Astrocyte (in vitro differentiated cells and primary cell): ENCODE data around the gene IPO13. TPM values are rescaled to one million over a fixed set of nuclear protein-coding genes. Genes with fewer than 3 reads are reported as not detected.

ENCODE experiments used
- DNase-seq: peaks from one replicate; pipeline ENCODE4 v3.0.0-alpha.2; 2010; ENCODE audit warnings: low read depth
- FAIRE-seq: peaks from 2 replicates; lab custom pipeline; 2011; peaks lifted over from hg19 to GRCh38; lab: Jason Lieb, UNC
- H2AFZ ChIP-seq: 2 replicates; pipeline ENCODE4 v1.6.0; 2012; ENCODE audit warnings: low read depth, low read length, inconsistent platforms
- H3K27ac ChIP-seq: 2 replicates; pipeline ENCODE4 v1.5.1; 2011; ENCODE audit warnings: low read depth, low read length, inconsistent platforms
- H3K27me3 ChIP-seq: 2 replicates; pipeline ENCODE4 v1.6.0; 2011; ENCODE audit warnings: low read length, inconsistent platforms; ENCODE audit not compliant: insufficient read depth
- H3K36me3 ChIP-seq: 2 replicates; pipeline ENCODE4 v1.5.1; 2011; ENCODE audit warnings: low read length, inconsistent platforms; ENCODE audit not compliant: insufficient read depth
- H3K4me1 ChIP-seq: 2 replicates; pipeline ENCODE4 v1.5.1; 2011; ENCODE audit warnings: low read length, inconsistent platforms; ENCODE audit not compliant: insufficient read depth
- H3K4me2 ChIP-seq: 2 replicates; pipeline ENCODE4 v1.6.0; 2012; ENCODE audit warnings: low read length, inconsistent platforms
- H3K4me3 ChIP-seq: 2 replicates; pipeline ENCODE4 v1.5.1; 2011; ENCODE audit warnings: low read depth, mild to moderate bottlenecking, low read length, inconsistent platforms; ENCODE audit not compliant: insufficient read depth
- H3K79me2 ChIP-seq: 2 replicates; pipeline ENCODE4 v1.6.0; 2012; ENCODE audit warnings: mild to moderate bottlenecking, low read length, inconsistent platforms; ENCODE audit not compliant: insufficient read depth
- H3K9ac ChIP-seq: 2 replicates; pipeline ENCODE4 v1.6.0; 2012; ENCODE audit warnings: mild to moderate bottlenecking, low read length, inconsistent platforms
- H3K9me3 ChIP-seq: 2 replicates; pipeline ENCODE4 v1.5.1; 2012; ENCODE audit warnings: low read depth, mild to moderate bottlenecking, low read length, inconsistent platforms; ENCODE audit not compliant: insufficient read depth
- H4K20me1 ChIP-seq: 2 replicates; pipeline ENCODE4 v1.6.0; 2012; ENCODE audit warnings: low read length, inconsistent platforms; ENCODE audit not compliant: insufficient read depth
- H3K27ac Mint-ChIP-seq: one replicate; pipeline ENCODE4 v1.8.0; 2021; ENCODE audit warnings: mild to moderate bottlenecking, mixed read lengths; ENCODE audit not compliant: unreplicated experiment
- H3K27me3 Mint-ChIP-seq: one replicate; pipeline ENCODE4 v1.8.0; 2021; ENCODE audit warnings: low read depth, mixed read lengths; ENCODE audit not compliant: unreplicated experiment
- H3K36me3 Mint-ChIP-seq: one replicate; pipeline ENCODE4 v1.8.0; 2021; ENCODE audit warnings: low read depth, mixed read lengths; ENCODE audit not compliant: unreplicated experiment
- H3K4me1 Mint-ChIP-seq: one replicate; pipeline ENCODE4 v1.8.0; 2021; ENCODE audit warnings: low read depth, mixed read lengths; ENCODE audit not compliant: unreplicated experiment
- H3K4me3 Mint-ChIP-seq: one replicate; pipeline ENCODE4 v1.8.0; 2021; ENCODE audit warnings: mild to moderate bottlenecking, moderate library complexity, mixed read lengths; ENCODE audit not compliant: unreplicated experiment
- H3K9me3 Mint-ChIP-seq: one replicate; pipeline ENCODE4 v1.8.0; 2021; ENCODE audit warnings: mild to moderate bottlenecking, mixed read lengths; ENCODE audit not compliant: unreplicated experiment
- CTCF ChIP-seq: IDR thresholded peaks from 2 replicates; pipeline ENCODE4 v1.5.1; 2011; ENCODE audit warnings: low read depth, mild to moderate bottlenecking, inconsistent platforms, low read length, moderate library complexity; ENCODE audit not compliant: insufficient read depth
- EZH2 ChIP-seq: IDR thresholded peaks from 2 replicates; pipeline ENCODE4 v1.6.1; 2012; ENCODE audit warnings: mild to moderate bottlenecking, low read length, inconsistent platforms; ENCODE audit not compliant: insufficient read depth
- total RNA-seq: library from RNA; stranded (reverse); gene quantifications from 2 replicates; pipeline ENCODE4 v1.2.1, GENCODE V29; 2021

Gene IPO13
- total RNA-seq, 1 donor from 2014 or later, result 31.0 TPM

GRCh38 chr1:43982241-43982640, 35.5 kb downstream of the IPO13 start:
- no peaks in the 10 kb centered on the region for H3K9me3 Mint-ChIP-seq
- H3K4me3 Mint-ChIP-seq, result no peak overlapping the region
- no peak overlapping the region for H3K27ac ChIP-seq
- H3K27ac Mint-ChIP-seq, result no peak overlapping the region
- peaks cover 10% of the 10 kb centered on the region for H3K36me3 ChIP-seq
- FAIRE-seq (no peak), DNase-seq (no peak)
- H3K4me3 ChIP-seq, result no peak overlapping the region
- H3K27me3 ChIP-seq, result no peaks in the 10 kb centered on the region
- H3K27me3 Mint-ChIP-seq, result no peaks in the 10 kb centered on the region
- peaks cover 74% of the 10 kb centered on the region for H4K20me1 ChIP-seq
- H3K9ac ChIP-seq, result no peak overlapping the region
- peak overlapping the region; percentile 28 for H3K4me2 ChIP-seq
- peaks cover 28% of the 10 kb centered on the region for H3K4me1 ChIP-seq
- H3K4me1 Mint-ChIP-seq, result peaks cover 36% of the 10 kb centered on the region
- H3K79me2 ChIP-seq, result peaks cover 54% of the 10 kb centered on the region
- no peak overlapping the region for H2AFZ ChIP-seq
- H3K36me3 Mint-ChIP-seq, result peaks cover 36% of the 10 kb centered on the region
- TF ChIP-seq CTCF (no peak), EZH2 (no peak)
- H3K9me3 ChIP-seq, result no peaks in the 10 kb centered on the region

- Histone ChIP-seq H3K9ac (no peak overlapping the region), H3K27ac (no peak overlapping the region), H3K36me3 (peaks cover 4% of the 10 kb centered on the region), H4K20me1 (peaks cover 68% of the 10 kb centered on the region), H2AFZ (no peak overlapping the region), H3K9me3 (no peaks in the 10 kb centered on the region), H3K4me2 (peak overlapping the region; percentile 28), H3K79me2 (peaks cover 49% of the 10 kb centered on the region), H3K27me3 (no peaks in the 10 kb centered on the region), H3K4me3 (no peak overlapping the region), H3K4me1 (peaks cover 28% of the 10 kb centered on the region)
- Mint-ChIP-seq H3K4me1 (peaks cover 34% of the 10 kb centered on the region), H3K36me3 (peaks cover 31% of the 10 kb centered on the region), H3K4me3 (no peak overlapping the region), H3K27ac (no peak overlapping the region), H3K9me3 (no peaks in the 10 kb centered on the region), H3K27me3 (no peaks in the 10 kb centered on the region)
- TF ChIP-seq CTCF (no peak), EZH2 (no peak)
- FAIRE-seq, result no peak
- DNase-seq, result no peak
These were observed 36.1 kb downstream of the IPO13 start for GRCh38 chr1:43982808-43983207.

GRCh38 chr1:43983253-43983899, 36.6 kb downstream of the IPO13 start:
- peaks cover 63% of the 10 kb centered on the region for H4K20me1 ChIP-seq
- FAIRE-seq, result no peak
- H3K9me3 ChIP-seq, result no peaks in the 10 kb centered on the region
- H3K27ac ChIP-seq, result no peak overlapping the region
- H3K4me2 ChIP-seq, result peak overlapping the region; percentile 28
- DNase-seq, result no peak
- TF ChIP-seq CTCF (no peak), EZH2 (no peak)
- H3K4me1 ChIP-seq, result peaks cover 23% of the 10 kb centered on the region
- H3K4me3 ChIP-seq, result no peak overlapping the region
- no peaks in the 10 kb centered on the region for H3K27me3 Mint-ChIP-seq
- peaks cover 43% of the 10 kb centered on the region for H3K79me2 ChIP-seq
- H3K27ac Mint-ChIP-seq, result peak overlapping the region; percentile 55
- peaks cover 2% of the 10 kb centered on the region for H3K36me3 ChIP-seq
- peaks cover 28% of the 10 kb centered on the region for H3K4me1 Mint-ChIP-seq
- H2AFZ ChIP-seq, result no peak overlapping the region
- no peak overlapping the region for H3K9ac ChIP-seq
- no peak overlapping the region for H3K4me3 Mint-ChIP-seq
- peaks cover 26% of the 10 kb centered on the region for H3K36me3 Mint-ChIP-seq
- H3K27me3 ChIP-seq, result no peaks in the 10 kb centered on the region
- no peaks in the 10 kb centered on the region for H3K9me3 Mint-ChIP-seq
